HG03135 (cell line): Measurements from ENCODE around the gene SYNCRIP.
"Not testable (repeated sequence)": the region's sequence is repeated elsewhere in the genome, so short reads cannot be mapped to it uniquely, and the experiment has no call there.

Experiments
- ATAC-seq: cut with Tn5 transposase; IDR thresholded peaks from one replicate; pipeline ENCODE4 v1.9.1; 2021; ENCODE audit warnings: mild to moderate bottlenecking, moderate library complexity; ENCODE audit not compliant: unreplicated experiment

The SYNCRIP gene

GRCh38 chr6:85600713-85601313 lies 41.9 kb downstream of the SYNCRIP start:
- ATAC-seq = no peak

- peak; percentile 12 for ATAC-seq
These were observed 48.3 kb downstream of the SYNCRIP start for GRCh38 chr6:85594197-85594930.

- peak; percentile 92 for ATAC-seq
These were observed 49.1 kb downstream of the SYNCRIP start, which contains the start of gene SNX14 for GRCh38 chr6:85593438-85594196. Gene SNX14 (minus strand): TSS chr6:85593858. CDS start chr6:85593718, 140 bp downstream.

- ATAC-seq = no peak
These were observed 50.7 kb downstream of the SYNCRIP start for GRCh38 chr6:85592033-85592432.

GRCh38 chr6:85591207-85591606 lies 51.5 kb downstream of the SYNCRIP start:
- no peak for ATAC-seq

GRCh38 chr6:85585741-85586140 lies 56.9 kb downstream of the SYNCRIP start:
- ATAC-seq = no peak

- not testable (repeated sequence) for ATAC-seq
These were observed 59.9 kb downstream of the SYNCRIP start for GRCh38 chr6:85582832-85583231.

- no peak for ATAC-seq
These were observed 61.1 kb downstream of the SYNCRIP start for GRCh38 chr6:85581572-85581971.

- ATAC-seq = no peak
These were observed 61.8 kb downstream of the SYNCRIP start for GRCh38 chr6:85580878-85581267.

- no peak for ATAC-seq
These were observed 62.4 kb downstream of the SYNCRIP start for GRCh38 chr6:85580118-85580877.

- ATAC-seq = no peak
These were observed 63.1 kb downstream of the SYNCRIP start for GRCh38 chr6:85579581-85579980.

- no peak for ATAC-seq
These were observed 66.2 kb downstream of the SYNCRIP start for GRCh38 chr6:85576476-85576875.

- ATAC-seq = no peak
These were observed 67.6 kb downstream of the SYNCRIP start for GRCh38 chr6:85574932-85575598.

- ATAC-seq = no peak
These were observed 73.4 kb downstream of the SYNCRIP start for GRCh38 chr6:85569323-85569722.

GRCh38 chr6:85568411-85568810 lies 74.3 kb downstream of the SYNCRIP start:
- no peak for ATAC-seq

- no peak for ATAC-seq
These were observed 77.0 kb downstream of the SYNCRIP start for GRCh38 chr6:85565736-85566135.

GRCh38 chr6:85564223-85564622 lies 78.5 kb downstream of the SYNCRIP start:
- not testable (repeated sequence) for ATAC-seq
